SU-DHL-6 (cell line): Measurements from ENCODE around the gene ROR1.

Experiments
- EZH2phosphoT487 ChIP-seq: fragments of 200-600 bp; sonication (generic), shearing (Covaris generic); conservative IDR thresholded peaks from 2 replicates; pipeline ENCODE4 v1.6.1; 2018; ENCODE audit warnings: mild to moderate bottlenecking, antibody characterized with exemption, low read length, moderate library complexity, mixed read lengths
- TF ChIP-seq, protein P1 (sequence below): fragments of 200-600 bp; sonication (generic); IDR thresholded peaks from one replicate; pipeline ENCODE4 v1.5.1; 2017; ENCODE audit warnings: antibody characterized with exemption, mild to moderate bottlenecking, low read length, moderate library complexity; ENCODE audit not compliant: insufficient read depth, poor library complexity, severe bottlenecking

DNA sequence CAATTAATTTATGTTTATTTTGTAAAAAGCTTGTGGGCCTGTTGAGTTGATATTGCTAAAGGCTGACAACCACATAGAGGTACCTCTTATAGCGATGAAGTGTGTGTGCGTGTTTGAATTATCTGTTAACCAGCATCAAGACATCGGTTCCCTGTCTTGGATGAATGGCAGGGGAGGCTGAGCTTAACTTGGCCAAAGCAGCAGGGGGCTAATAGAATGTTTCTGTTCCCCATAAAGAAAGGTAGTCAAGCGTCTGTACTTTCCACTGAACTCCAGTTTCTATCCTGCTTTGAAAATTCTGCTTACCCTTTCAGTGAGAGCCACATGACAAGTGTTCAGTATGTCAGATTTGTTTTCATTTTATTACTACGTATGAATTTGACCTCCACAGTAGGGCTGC is 63.0 kb downstream of the ROR1 start:
- TF ChIP-seq, protein P1, sequence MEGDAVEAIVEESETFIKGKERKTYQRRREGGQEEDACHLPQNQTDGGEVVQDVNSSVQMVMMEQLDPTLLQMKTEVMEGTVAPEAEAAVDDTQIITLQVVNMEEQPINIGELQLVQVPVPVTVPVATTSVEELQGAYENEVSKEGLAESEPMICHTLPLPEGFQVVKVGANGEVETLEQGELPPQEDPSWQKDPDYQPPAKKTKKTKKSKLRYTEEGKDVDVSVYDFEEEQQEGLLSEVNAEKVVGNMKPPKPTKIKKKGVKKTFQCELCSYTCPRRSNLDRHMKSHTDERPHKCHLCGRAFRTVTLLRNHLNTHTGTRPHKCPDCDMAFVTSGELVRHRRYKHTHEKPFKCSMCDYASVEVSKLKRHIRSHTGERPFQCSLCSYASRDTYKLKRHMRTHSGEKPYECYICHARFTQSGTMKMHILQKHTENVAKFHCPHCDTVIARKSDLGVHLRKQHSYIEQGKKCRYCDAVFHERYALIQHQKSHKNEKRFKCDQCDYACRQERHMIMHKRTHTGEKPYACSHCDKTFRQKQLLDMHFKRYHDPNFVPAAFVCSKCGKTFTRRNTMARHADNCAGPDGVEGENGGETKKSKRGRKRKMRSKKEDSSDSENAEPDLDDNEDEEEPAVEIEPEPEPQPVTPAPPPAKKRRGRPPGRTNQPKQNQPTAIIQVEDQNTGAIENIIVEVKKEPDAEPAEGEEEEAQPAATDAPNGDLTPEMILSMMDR: no peak
- TF ChIP-seq EZH2phosphoT487: no peak
